B cell (primary cell): ENCODE data around the gene ABHD14A. TPM values are rescaled to one million over a fixed set of nuclear protein-coding genes. Genes with fewer than 3 reads are reported as not detected.
"Not testable (repeated sequence)": the region's sequence is repeated elsewhere in the genome, so short reads cannot be mapped to it uniquely, and the experiment has no call there.

Source experiments
- ATAC-seq: fragments of 200-7000 bp; cut with Tn5 transposase; one replicate; pipeline ENCODE4 v1.10.0; 2021; ENCODE audit warnings: low read depth, mild to moderate bottlenecking, moderate number of reproducible peaks, moderate library complexity
- CTCF ChIA-PET: fragments of 350-600 bp; sonication (Branson Sonifier 250); formaldehyde crosslinking; loops from one replicate; lab custom pipeline; 2021; ENCODE audit warnings: antibody characterized with exemption, inconsistent platforms; lab: Charles Lee
- POLR2A ChIA-PET: fragments of 350-600 bp; sonication (Branson Sonifier 250); formaldehyde crosslinking; loops from one replicate; lab custom pipeline; 2021; ENCODE audit warnings: antibody characterized with exemption; lab: Charles Lee
- DNase-seq: peaks from one replicate; pipeline ENCODE4 v3.0.0; 2013
- H2AFZ ChIP-seq: 2 replicates; pipeline ENCODE4 v1.6.1; 2012; ENCODE audit warnings: mild to moderate bottlenecking, low read depth, low read length; ENCODE audit not compliant: insufficient read depth, poor library complexity, severe bottlenecking
- H3K27ac ChIP-seq, 2 donors: 1 replicate in 1 of 2; 2 replicates in 1 of 2; pipeline ENCODE4 v1.5.1; 2012 to 2013; ENCODE audit warnings: low read length in 2 of 2, mild to moderate bottlenecking in 2 of 2, moderate library complexity in 1 of 2
- H3K27me3 ChIP-seq, 4 experiments: fragments of 200-600 bp in 1 of 4; sonication (generic) in 1 of 4; replicated peaks in 1 of 4; 1 replicate in 2 of 4; 2 replicates in 2 of 4; pipeline versions ENCODE4 v1.6.1 to v1.7.0; 2013 to 2016; ENCODE audit warnings: low read length in 3 of 4, mild to moderate bottlenecking in 2 of 4, mixed read lengths in 1 of 4, moderate library complexity in 1 of 4; ENCODE audit not compliant: insufficient read depth in 4 of 4, control insufficient read depth in 3 of 4; ENCODE audit errors: control extremely low read depth in 1 of 4
- H3K36me3 ChIP-seq, 2 experiments: replicated peaks in 1 of 2; 1 replicate in 1 of 2; 2 replicates in 1 of 2; pipeline versions ENCODE4 v1.6.1 to v1.7.1; 2013; ENCODE audit warnings: low read length in 1 of 2; ENCODE audit not compliant: insufficient read depth in 2 of 2, control insufficient read depth in 1 of 2; ENCODE audit errors: control extremely low read depth in 1 of 2, extremely low read depth in 1 of 2
- H3K4me1 ChIP-seq, 2 donors: fragments of 200-600 bp in 1 of 2; sonication (generic) in 1 of 2; 1 replicate in 1 of 2; 2 replicates in 1 of 2; pipeline versions ENCODE4 v1.5.1 to v1.6.1; 2013 to 2017; ENCODE audit warnings: low read length in 2 of 2; ENCODE audit not compliant: control insufficient read depth in 2 of 2, insufficient read depth in 2 of 2
- H3K4me2 ChIP-seq: replicated peaks from 2 replicates; pipeline ENCODE3; 2012; ENCODE audit warnings: mild to moderate bottlenecking, low read depth, low read length; ENCODE audit not compliant: poor library complexity, severe bottlenecking
- H3K4me3 ChIP-seq, 5 experiments: fragments of 200-600 bp in 1 of 5; sonication (generic) in 1 of 5; 1 replicate in 3 of 5; 2 replicates in 2 of 5; pipeline versions ENCODE4 v1.5.1 to v1.7.0; 2011 to 2016; ENCODE audit warnings: low read length in 4 of 5, mild to moderate bottlenecking in 4 of 5, low read depth in 2 of 5, control low read depth in 1 of 5, moderate library complexity in 1 of 5; ENCODE audit not compliant: insufficient read depth in 1 of 5; ENCODE audit errors: control extremely low read depth in 1 of 5, extremely low read depth in 1 of 5
- H3K79me2 ChIP-seq: fragments of 200-600 bp; sonication (generic); one replicate; pipeline ENCODE4 v1.6.0; 2016; ENCODE audit warnings: low read length; ENCODE audit not compliant: control insufficient read depth, insufficient read depth
- H3K9ac ChIP-seq: fragments of 200-600 bp; sonication (generic); 2 replicates; pipeline ENCODE4 v1.6.1; 2017; ENCODE audit warnings: mild to moderate bottlenecking, low read length, moderate library complexity
- H3K9me3 ChIP-seq, 3 donors: one replicate each; pipeline versions ENCODE4 v1.6.1 to v1.7.1; 2013; ENCODE audit warnings: low read length in 2 of 3; ENCODE audit not compliant: control insufficient read depth in 2 of 3, insufficient read depth in 1 of 3; ENCODE audit errors: control extremely low read depth in 1 of 3
- H4K20me1 ChIP-seq: 2 replicates; pipeline ENCODE4 v1.6.0; 2012; ENCODE audit warnings: mild to moderate bottlenecking, low read length; ENCODE audit not compliant: insufficient read depth, control insufficient read depth, poor library complexity, severe bottlenecking
- H3K27ac Mint-ChIP-seq: one replicate; pipeline ENCODE4 v1.8.0; 2021; ENCODE audit warnings: mixed read lengths
- H3K27me3 Mint-ChIP-seq: one replicate; pipeline ENCODE4 v1.8.0; 2021; ENCODE audit warnings: mixed read lengths
- H3K4me1 Mint-ChIP-seq: one replicate; pipeline ENCODE4 v1.8.0; 2021; ENCODE audit warnings: mixed read lengths
- H3K4me3 Mint-ChIP-seq: one replicate; pipeline ENCODE4 v1.8.0; 2021; ENCODE audit warnings: mixed read lengths
- H3K9me3 Mint-ChIP-seq: one replicate; pipeline ENCODE4 v1.8.0; 2022; ENCODE audit warnings: mixed read lengths; ENCODE audit not compliant: insufficient read depth
- CTCF ChIP-seq: fragments of 200-600 bp; IDR thresholded peaks from one replicate; pipeline ENCODE4 v1.8.0; 2022; ENCODE audit warnings: antibody characterized with exemption, mild to moderate bottlenecking
- EZH2 ChIP-seq: IDR thresholded peaks from 2 replicates; pipeline ENCODE4 v1.6.1; 2012; ENCODE audit warnings: borderline replicate concordance, low read depth, mild to moderate bottlenecking, moderate library complexity, low read length; ENCODE audit not compliant: insufficient read depth, poor library complexity, severe bottlenecking
- WGBS: methylation state at CpG from one replicate; pipeline ENCODE4 v1.1.5; 2013; ENCODE audit warnings: missing lambda C conversion rate; ENCODE audit not compliant: insufficient coverage; 5-methylcytosine and 5-hydroxymethylcytosine counted together
- intact Hi-C: fragments of 100-400 bp; cut with micrococcal nuclease; formaldehyde crosslinking; loops from one replicate; pipeline ENCODE4 v1.10.0; 2022
- polyA plus RNA-seq: library from polyadenylated mRNA; depleted of rRNA; stranded (reverse); fragments of >200 nt; gene quantifications from 2 replicates; pipeline ENCODE4 v1.2.3, GENCODE V29; 2012
- total RNA-seq, 2 donors: library from RNA; stranded (reverse); fragments of 120-200 nt in 1 of 2; gene quantifications; 1 replicate in 1 of 2; 2 replicates in 1 of 2; pipeline versions ENCODE4 v1.2.3 to v1.2.4, GENCODE V29; 2013 to 2022

ABHD14A gene
- total and polyA plus RNA-seq, 2 donors (not counting 1 experiment from before 2014, with no cell fraction given): 11.9 to 28.8 TPM

GRCh38 chr3:51928981-51929380 is 45.9 kb upstream of the ABHD14A start:
- H3K4me1 ChIP-seq, H3K4me3 ChIP-seq, H3K27ac ChIP-seq, H4K20me1 ChIP-seq, H3K27me3 Mint-ChIP-seq, intact Hi-C loops, H3K27ac Mint-ChIP-seq, DNase-seq, H3K9me3 ChIP-seq, H3K4me3 Mint-ChIP-seq, H3K9me3 Mint-ChIP-seq, ATAC-seq, H2AFZ ChIP-seq, H3K9ac ChIP-seq, H3K4me2 ChIP-seq, POLR2A ChIA-PET, CTCF ChIA-PET, H3K27me3 ChIP-seq, H3K4me1 Mint-ChIP-seq, H3K79me2 ChIP-seq: not testable (repeated sequence)
- peaks cover 3 to 14% of the 10 kb centered on the region in 2 experiments for H3K36me3 ChIP-seq
- 87% methylated on average over 2 of the region's 3 CpGs for WGBS

- ChIA-PET POLR2A (no interaction called here), CTCF (no interaction called here)
- H3K9me3 Mint-ChIP-seq: no peaks in the 10 kb centered on the region
These were observed 45.4 kb upstream of the ABHD14A start for GRCh38 chr3:51929420-51930003.

More at GRCh38 chr3:51929420-51930003, 45.4 kb upstream of the ABHD14A start:
- Histone ChIP-seq H3K4me2 (no peak overlapping the region), H3K27ac (no peak overlapping the region), H2AFZ (no peak overlapping the region), H3K27me3 (no peaks in the 10 kb centered on the region), H3K4me3 (no peak overlapping the region), H3K36me3 (peaks cover 3 to 20% of the 10 kb centered on the region in 2 experiments), H3K4me1 (no peaks in the 10 kb centered on the region), H3K79me2 (no peaks in the 10 kb centered on the region), H3K9me3 (no peaks in the 10 kb centered on the region), H4K20me1 (no peaks in the 10 kb centered on the region), H3K9ac (no peak overlapping the region)
- intact Hi-C loops: no loop called here
- ATAC-seq: no peak
- Mint-ChIP-seq H3K4me3 (no peak overlapping the region), H3K4me1 (no peaks in the 10 kb centered on the region), H3K27me3 (no peaks in the 10 kb centered on the region), H3K27ac (no peak overlapping the region)
- TF ChIP-seq EZH2: no peak
- TF ChIP-seq CTCF: no peak
- DNase-seq: no peak
- WGBS: 94% methylated on average over 3 of the region's 5 CpGs
